ENCODE measurements around the gene TMC2.

GRCh38 chr20:2619337-2619736, 83.0 kb downstream of the TMC2 start:
- TF ChIP-seq CTCF (IDR thresholded peaks at IDR 0.05) (no peak), POLR2A (IDR thresholded peaks at IDR 0.05) (no peak)

All from upper lobe of left lung (tissue), 4 donors.